ENCODE measurements around the gene SAMSN1.
"Not testable (repeated sequence)": the region's sequence is repeated elsewhere in the genome, so short reads cannot be mapped to it uniquely, and the experiment has no call there.

SAMSN1 gene

GRCh38 chr21:14562959-14563358 is 16.8 kb upstream of the SAMSN1 start:
- DNase-seq: no peak

GRCh38 chr21:14560555-14560954 is 14.4 kb upstream of the SAMSN1 start:
- DNase-seq: no peak

DNA sequence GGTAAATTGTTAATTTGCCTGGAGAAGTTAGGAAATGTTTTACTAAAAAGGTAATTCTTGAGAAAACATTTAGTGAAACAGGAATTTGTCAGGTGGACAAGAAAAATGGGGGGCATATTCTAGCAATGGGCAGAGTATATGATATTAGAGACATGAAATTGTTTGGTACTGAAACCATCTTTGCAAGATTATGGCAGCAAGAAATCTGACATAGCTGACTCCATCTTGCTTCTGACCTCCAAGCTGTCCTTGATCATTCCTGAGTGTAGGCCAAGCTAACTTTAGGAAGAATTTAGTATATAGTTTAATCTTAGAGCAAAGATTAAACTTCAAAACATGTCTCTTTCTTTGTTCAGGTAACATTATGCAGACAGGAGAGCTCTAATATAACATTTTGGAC is 14.0 kb upstream of the SAMSN1 start:
- no peak for DNase-seq

GRCh38 chr21:14559102-14559501 is 13.0 kb upstream of the SAMSN1 start:
- no peak for DNase-seq

DNA sequence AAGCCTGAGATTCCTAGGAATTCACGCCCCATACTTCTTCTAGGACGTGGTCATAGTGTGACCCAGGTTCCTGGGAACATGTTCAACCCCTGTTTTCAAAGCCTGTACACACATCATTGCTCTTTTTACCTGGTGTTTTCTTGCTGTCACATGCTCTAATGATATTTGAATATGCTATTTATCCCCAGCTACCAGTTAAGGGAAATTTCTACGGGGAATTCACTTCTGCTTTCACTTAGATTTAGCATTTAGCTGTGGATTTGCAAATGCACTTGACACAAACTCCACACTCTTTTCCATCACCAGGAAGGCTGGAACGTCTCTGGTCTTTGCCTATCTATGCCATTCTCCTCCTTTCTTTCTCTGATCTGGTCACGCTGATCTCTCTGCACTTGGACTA is 11.3 kb upstream of the SAMSN1 start:
- no peak for DNase-seq

DNA sequence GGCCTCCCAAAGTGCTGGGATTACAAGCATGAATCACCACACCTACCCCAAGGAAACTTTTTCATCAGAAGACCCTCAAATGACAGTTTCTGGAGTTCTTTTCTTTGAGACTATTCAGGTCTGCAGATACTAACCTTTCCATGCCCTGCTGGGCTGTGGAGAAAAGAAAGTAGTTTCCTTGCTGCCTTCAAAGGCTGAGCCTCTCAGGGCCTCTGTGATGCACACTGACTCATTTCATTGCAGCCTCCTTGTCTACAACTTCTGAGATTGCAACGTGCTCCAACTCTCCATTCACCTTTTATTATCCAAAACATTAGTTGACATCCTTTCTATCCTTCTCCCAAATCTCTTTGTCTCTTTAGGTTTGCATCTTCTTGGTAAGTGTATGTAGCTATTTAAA is 8.8 kb upstream of the SAMSN1 start:
- DNase-seq: peak; percentile 53

DNA sequence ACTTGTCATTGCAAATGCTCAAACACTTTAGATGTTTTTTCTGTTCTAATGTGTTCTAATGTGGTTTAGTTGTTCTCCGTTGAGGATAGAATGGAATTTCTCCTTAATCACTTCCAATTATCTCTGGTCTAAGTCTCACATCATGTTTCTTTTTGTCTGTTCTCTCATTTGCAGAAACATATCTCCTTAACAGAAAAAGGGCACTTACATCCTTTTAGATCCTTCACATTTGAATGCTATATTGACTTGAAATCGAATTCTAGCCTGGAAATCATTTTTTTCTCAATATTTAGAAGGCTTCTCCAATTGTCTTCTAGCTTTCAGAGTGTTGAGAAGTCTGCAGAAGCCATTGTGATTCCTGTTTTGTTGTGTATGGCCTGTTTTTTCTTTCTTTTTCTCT is 7.3 kb upstream of the SAMSN1 start:
- DNase-seq: no peak

GRCh38 chr21:14551741-14552140 is 5.6 kb upstream of the SAMSN1 start:
- no peak for DNase-seq

GRCh38 chr21:14550135-14550534 is 4.0 kb upstream of the SAMSN1 start:
- no peak for DNase-seq

DNA sequence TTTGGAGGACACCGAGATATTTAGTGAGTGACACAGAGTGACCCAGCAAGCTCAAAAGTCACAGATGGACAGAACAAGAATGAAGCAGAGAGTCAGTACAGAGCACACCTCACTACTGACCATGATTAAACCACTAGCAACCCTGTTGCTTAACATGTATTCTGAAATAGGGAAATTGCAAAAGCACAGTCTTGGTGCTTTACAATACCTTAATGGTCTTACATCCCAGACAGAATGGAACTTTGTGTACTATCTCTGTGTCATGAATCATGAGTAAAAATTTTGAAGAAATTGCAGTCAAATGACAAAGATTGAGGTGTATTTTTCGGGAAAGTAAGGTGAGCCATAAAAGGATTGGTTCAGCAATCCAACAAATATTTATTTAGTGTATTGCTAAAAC is 2.7 kb upstream of the SAMSN1 start:
- DNase-seq: no peak

GRCh38 chr21:14547834-14548513 is 1.9 kb upstream of the SAMSN1 start:
- DNase-seq: no peak

DNA sequence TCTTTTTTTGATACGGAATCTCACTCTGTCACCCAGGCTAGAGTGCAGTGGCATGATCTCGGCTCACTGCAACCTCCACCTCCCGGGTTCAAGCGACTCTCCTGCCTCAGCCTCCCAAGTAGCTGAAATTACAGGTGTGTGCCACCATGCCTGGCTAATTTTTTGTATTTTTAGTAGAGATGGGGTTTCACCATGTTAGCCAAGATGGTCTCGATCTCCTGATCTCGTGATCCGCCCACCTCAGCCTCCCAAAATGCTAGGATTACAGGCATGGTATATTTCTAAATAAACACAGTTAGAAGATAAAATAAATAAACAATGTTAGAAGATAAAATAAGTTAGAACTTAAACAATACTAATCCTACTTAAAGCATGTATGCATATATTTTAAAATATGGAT is 604 bp upstream of the SAMSN1 start:
- not testable (repeated sequence) for DNase-seq

DNA sequence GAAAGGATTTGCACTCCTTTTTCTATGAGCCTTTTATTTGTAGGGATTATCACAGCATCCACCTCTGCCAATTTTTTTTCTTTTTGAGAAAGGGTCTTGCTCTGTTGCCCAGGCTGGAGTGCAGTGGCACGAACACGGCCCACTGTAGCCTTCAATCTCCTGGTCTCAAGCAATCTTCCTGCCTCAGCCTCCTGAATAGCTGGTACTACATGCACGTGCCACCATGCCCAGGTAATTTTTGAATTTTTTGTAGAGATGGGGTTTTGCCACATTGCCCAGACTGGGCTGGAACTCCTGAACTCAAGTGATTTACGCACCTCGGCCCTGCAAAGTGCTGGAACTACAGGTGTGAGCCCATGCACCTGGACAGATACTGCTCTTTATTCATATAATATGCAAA is 2.1 kb downstream of the SAMSN1 start:
- DNase-seq: no peak

DNA sequence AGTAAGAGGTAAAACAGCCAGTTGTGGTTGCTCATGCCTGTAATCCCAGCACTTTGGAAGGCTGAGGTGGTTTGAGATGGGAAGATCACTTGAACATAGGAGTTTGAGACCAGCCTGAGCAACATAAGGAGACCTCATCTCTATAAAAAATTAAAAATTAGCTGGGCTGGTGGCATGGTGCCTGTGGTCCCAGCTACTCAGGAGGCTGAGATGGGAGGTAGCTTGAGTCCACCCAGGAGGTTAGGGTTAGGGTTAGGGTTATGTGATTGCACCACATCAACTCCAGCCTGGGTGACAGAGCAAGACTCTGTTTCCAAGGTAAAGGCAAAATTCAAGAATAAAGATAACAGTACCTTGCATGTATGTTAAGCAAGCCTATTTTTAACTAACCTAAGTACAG is 3.5 kb downstream of the SAMSN1 start:
- no peak for DNase-seq

DNA sequence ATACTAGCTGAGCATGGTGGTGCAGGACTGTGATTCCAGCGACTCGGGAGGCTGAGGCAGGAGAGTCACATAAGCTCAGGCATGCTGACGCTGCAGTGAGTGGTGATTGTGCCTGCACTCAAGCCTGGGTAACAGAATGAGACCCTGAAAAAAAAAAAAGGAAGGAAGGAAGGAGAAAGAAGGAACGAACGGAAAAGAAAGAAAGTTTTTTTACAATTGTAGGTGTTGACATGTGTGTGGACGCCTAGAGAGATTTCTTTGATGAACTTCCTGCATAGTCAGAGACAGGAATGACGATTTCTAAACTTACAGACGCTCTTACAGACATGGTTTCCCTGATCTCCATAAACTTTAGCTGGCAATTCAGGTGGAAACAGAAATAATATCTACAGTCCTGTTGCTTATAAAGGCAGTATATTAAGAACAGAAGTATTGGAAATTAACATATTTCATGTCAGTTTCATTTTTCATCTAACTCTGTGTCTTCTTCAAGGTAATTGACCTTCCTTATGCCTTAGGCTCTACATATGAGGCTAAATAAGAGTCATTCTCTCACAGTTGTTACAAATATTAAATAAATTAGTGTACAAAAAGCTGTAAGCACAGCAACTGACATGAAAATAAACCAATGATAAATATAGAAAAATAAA is 4.1 kb downstream of the SAMSN1 start:
- DNase-seq: peak; percentile 32

GRCh38 chr21:14538483-14538882 is 7.6 kb downstream of the SAMSN1 start:
- DNase-seq: no peak

DNA sequence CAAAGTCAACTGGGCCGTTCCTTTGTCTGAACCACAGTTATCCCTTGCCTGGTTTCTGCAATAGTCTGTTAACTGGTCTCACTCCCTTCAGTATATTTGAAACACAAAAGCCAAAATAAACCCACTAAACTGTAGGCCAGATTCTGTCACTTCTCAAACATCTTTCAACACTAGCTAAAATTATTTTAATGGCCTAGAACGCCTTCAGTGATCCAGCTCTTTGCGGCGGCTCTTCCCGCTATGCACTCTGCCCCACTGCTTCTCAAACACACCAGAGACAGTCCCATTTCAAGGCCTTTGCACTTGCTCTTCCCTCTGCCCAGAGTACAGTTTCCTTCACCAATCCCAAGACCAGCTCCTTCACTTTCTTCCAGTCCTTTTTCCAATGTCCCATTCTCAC is 9.2 kb downstream of the SAMSN1 start:
- DNase-seq: no peak

- no peak for DNase-seq
Measured at GRCh38 chr21:14535702-14536101, 10.4 kb downstream of the SAMSN1 start.

GRCh38 chr21:14533499-14534428 is 12.4 kb downstream of the SAMSN1 start:
- DNase-seq: no peak

GRCh38 chr21:14531757-14532316 is 14.3 kb downstream of the SAMSN1 start:
- DNase-seq: no peak

DNA sequence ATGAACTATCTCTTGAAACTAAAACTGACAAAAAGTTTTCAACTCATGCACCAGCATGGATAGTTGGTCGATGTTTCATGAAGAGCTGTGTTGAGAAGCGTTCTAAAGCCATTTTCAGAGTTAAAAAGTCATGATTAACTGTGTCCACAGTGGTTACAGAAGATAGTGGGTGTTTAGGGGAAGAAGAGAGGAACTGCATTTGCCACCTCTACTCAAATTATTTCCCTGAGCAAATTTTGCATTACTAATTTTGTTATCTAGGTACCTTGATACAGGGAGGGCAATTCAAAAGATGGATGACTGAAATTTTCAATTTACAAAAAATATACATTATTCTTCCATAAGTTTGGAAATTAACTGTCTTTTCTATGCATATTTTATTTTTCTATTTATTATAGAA is 15.5 kb downstream of the SAMSN1 start:
- no peak for DNase-seq

DNA sequence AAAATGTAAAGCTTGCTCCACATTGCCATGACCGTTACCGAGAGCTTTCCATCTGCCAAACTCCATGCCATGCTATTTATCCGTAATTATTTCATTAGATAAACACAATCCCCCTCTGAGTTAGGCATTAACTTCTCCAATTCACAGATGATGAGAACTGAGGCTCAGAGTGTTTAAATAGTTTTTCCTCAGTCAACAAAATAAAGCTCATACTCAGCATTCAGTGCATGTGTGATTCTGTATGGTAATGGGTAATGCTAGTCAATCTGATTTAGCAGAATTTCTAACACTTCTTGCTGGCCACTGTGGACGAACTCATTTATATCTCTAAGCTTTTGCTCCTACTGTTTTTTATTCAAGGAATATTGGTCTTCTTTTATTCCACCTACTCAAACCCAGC is 17.3 kb downstream of the SAMSN1 start:
- DNase-seq: no peak
